IgD-negative memory B cell (primary cell): Measurements from ENCODE around the gene BLM. TPM values are rescaled to one million over a fixed set of nuclear protein-coding genes. Genes with fewer than 3 reads are reported as not detected.
A peak's percentile ranks its signal among the peaks of the same experiment; 100 is the strongest.
"Not testable (repeated sequence)": the region's sequence is repeated elsewhere in the genome, so short reads cannot be mapped to it uniquely, and the experiment has no call there.

Experiments
- H3K27ac Mint-ChIP-seq, 3 donors: one replicate each; pipeline ENCODE4 v1.8.0; 2020 to 2022; ENCODE audit warnings: mild to moderate bottlenecking in 3 of 3, mixed read lengths in 3 of 3, moderate library complexity in 1 of 3
- H3K27me3 Mint-ChIP-seq: one replicate; pipeline ENCODE4 v1.8.0; 2021; ENCODE audit warnings: mixed read lengths
- H3K36me3 Mint-ChIP-seq: one replicate; pipeline ENCODE4 v1.8.0; 2020; ENCODE audit warnings: mild to moderate bottlenecking, mixed read lengths
- H3K4me1 Mint-ChIP-seq, 3 donors: one replicate each; pipeline ENCODE4 v1.8.0; 2020 to 2022; ENCODE audit warnings: mixed read lengths in 3 of 3, mild to moderate bottlenecking in 1 of 3
- H3K4me3 Mint-ChIP-seq, 4 donors: one replicate each; pipeline ENCODE4 v1.8.0; 2020 to 2022; ENCODE audit warnings: mild to moderate bottlenecking in 4 of 4, mixed read lengths in 4 of 4, moderate library complexity in 3 of 4
- H3K9me3 Mint-ChIP-seq, 3 donors: one replicate each; pipeline ENCODE4 v1.8.0; 2020 to 2021; ENCODE audit warnings: mixed read lengths in 3 of 3, mild to moderate bottlenecking in 1 of 3
- polyA plus RNA-seq: library from polyadenylated mRNA; unstranded; fragments of 300-500 nt; fragmentation: Illumina TruSeq; gene quantifications from one replicate; pipeline ENCODE4 v1.2.3, GENCODE V29; 2021

BLM gene
- polyA plus RNA-seq, 1 donor from 2014 or later, result 14.4 TPM

GRCh38 chr15:90706394-90707327 is 10.5 kb upstream of the BLM start:
- H3K27ac Mint-ChIP-seq, result no peak overlapping the region
- H3K36me3 Mint-ChIP-seq, result peaks cover 2% of the 10 kb centered on the region
- peak overlapping the region in 1 of 4 donors; percentile 41 for H3K4me3 Mint-ChIP-seq
- H3K9me3 Mint-ChIP-seq, result peaks cover 2 to 6% (median 6%) of the 10 kb centered on the region in 3 donors
- H3K27me3 Mint-ChIP-seq, result no peaks in the 10 kb centered on the region
- peaks cover under 1% of the 10 kb centered on the region in 3 donors for H3K4me1 Mint-ChIP-seq

- no peak overlapping the region for H3K27ac Mint-ChIP-seq
- peaks cover 2% of the 10 kb centered on the region for H3K36me3 Mint-ChIP-seq
- H3K4me3 Mint-ChIP-seq, result no peak overlapping the region
- peaks cover 2 to 6% (median 6%) of the 10 kb centered on the region in 3 donors for H3K9me3 Mint-ChIP-seq
- H3K27me3 Mint-ChIP-seq, result no peaks in the 10 kb centered on the region
- peaks cover 4 to 5% (median 5%) of the 10 kb centered on the region in 3 donors for H3K4me1 Mint-ChIP-seq
Measured at GRCh38 chr15:90707489-90707888, 9.7 kb upstream of the BLM start.

- Mint-ChIP-seq H3K36me3 (peaks cover 4% of the 10 kb centered on the region), H3K27me3 (no peaks in the 10 kb centered on the region), H3K9me3 (peaks cover 0 to under 1% (median 0%) of the 10 kb centered on the region in 3 donors), H3K4me1 (peaks cover 4 to 9% (median 5%) of the 10 kb centered on the region in 3 donors), H3K4me3 (no peak overlapping the region), H3K27ac (peak overlapping the region in 1 of 3 donors; percentile 54)
Measured at GRCh38 chr15:90708516-90708915, 8.6 kb upstream of the BLM start.

GRCh38 chr15:90709278-90709677 is 7.9 kb upstream of the BLM start:
- H3K4me3 Mint-ChIP-seq, result no peak overlapping the region
- peaks cover 4% of the 10 kb centered on the region for H3K36me3 Mint-ChIP-seq
- H3K27me3 Mint-ChIP-seq, result no peaks in the 10 kb centered on the region
- H3K9me3 Mint-ChIP-seq, result no peaks in the 10 kb centered on the region
- peaks cover 4 to 9% (median 5%) of the 10 kb centered on the region in 3 donors for H3K4me1 Mint-ChIP-seq
- H3K27ac Mint-ChIP-seq, result no peak overlapping the region

GRCh38 chr15:90710436-90711027 is 6.6 kb upstream of the BLM start:
- H3K36me3 Mint-ChIP-seq, result peaks cover 4% of the 10 kb centered on the region
- H3K4me1 Mint-ChIP-seq, result peaks cover 4 to 9% (median 5%) of the 10 kb centered on the region in 3 donors
- H3K4me3 Mint-ChIP-seq, result no peak overlapping the region
- H3K27ac Mint-ChIP-seq, result no peak overlapping the region
- no peaks in the 10 kb centered on the region for H3K27me3 Mint-ChIP-seq
- no peaks in the 10 kb centered on the region for H3K9me3 Mint-ChIP-seq

GRCh38 chr15:90711418-90711824 is 5.7 kb upstream of the BLM start:
- no peaks in the 10 kb centered on the region for H3K9me3 Mint-ChIP-seq
- peaks cover 9 to 17% (median 10%) of the 10 kb centered on the region in 3 donors for H3K4me1 Mint-ChIP-seq
- H3K27ac Mint-ChIP-seq, result no peak overlapping the region
- no peak overlapping the region for H3K4me3 Mint-ChIP-seq
- H3K36me3 Mint-ChIP-seq, result peaks cover 4% of the 10 kb centered on the region
- no peaks in the 10 kb centered on the region for H3K27me3 Mint-ChIP-seq

- peak overlapping the region in 1 of 4 donors; percentile 18 for H3K4me3 Mint-ChIP-seq
- no peak overlapping the region for H3K27ac Mint-ChIP-seq
- H3K9me3 Mint-ChIP-seq, result no peaks in the 10 kb centered on the region
- H3K36me3 Mint-ChIP-seq, result peaks cover 4% of the 10 kb centered on the region
- no peaks in the 10 kb centered on the region for H3K27me3 Mint-ChIP-seq
- H3K4me1 Mint-ChIP-seq, result peaks cover 11 to 20% (median 11%) of the 10 kb centered on the region in 3 donors
Measured at GRCh38 chr15:90711842-90712241, 5.3 kb upstream of the BLM start.

GRCh38 chr15:90713081-90713480 is 4.1 kb upstream of the BLM start:
- peaks cover 4% of the 10 kb centered on the region for H3K36me3 Mint-ChIP-seq
- H3K9me3 Mint-ChIP-seq, result no peaks in the 10 kb centered on the region
- H3K4me3 Mint-ChIP-seq, result peak overlapping the region in 2 of 4 donors; percentile 54 to 77
- no peaks in the 10 kb centered on the region for H3K27me3 Mint-ChIP-seq
- peaks cover 15 to 25% (median 15%) of the 10 kb centered on the region in 3 donors for H3K4me1 Mint-ChIP-seq
- no peak overlapping the region for H3K27ac Mint-ChIP-seq

GRCh38 chr15:90716317-90716975 is 700 bp upstream of the BLM start:
- H3K4me3 Mint-ChIP-seq, result peak overlapping the region; percentile 95 to 99 (median 98)
- peak overlapping the region; percentile 88 to 96 (median 96) for H3K27ac Mint-ChIP-seq
- no peaks in the 10 kb centered on the region for H3K9me3 Mint-ChIP-seq
- peaks cover 4% of the 10 kb centered on the region for H3K36me3 Mint-ChIP-seq
- peaks cover 23 to 30% (median 23%) of the 10 kb centered on the region in 3 donors for H3K4me1 Mint-ChIP-seq
- no peaks in the 10 kb centered on the region for H3K27me3 Mint-ChIP-seq

- H3K36me3 Mint-ChIP-seq, result peaks cover 2% of the 10 kb centered on the region
- peak overlapping the region; percentile 95 to 99 (median 98) for H3K4me3 Mint-ChIP-seq
- peak overlapping the region in 1 of 3 donors; percentile 88 for H3K27ac Mint-ChIP-seq
- peaks cover 18 to 22% (median 19%) of the 10 kb centered on the region in 3 donors for H3K4me1 Mint-ChIP-seq
- no peaks in the 10 kb centered on the region for H3K27me3 Mint-ChIP-seq
- no peaks in the 10 kb centered on the region for H3K9me3 Mint-ChIP-seq
Measured at GRCh38 chr15:90718232-90718631, 1.1 kb downstream of the BLM start.

GRCh38 chr15:90720131-90720530 is 3.0 kb downstream of the BLM start:
- H3K27ac Mint-ChIP-seq, result peak overlapping the region in 1 of 3 donors; percentile 19
- H3K27me3 Mint-ChIP-seq, result no peaks in the 10 kb centered on the region
- H3K36me3 Mint-ChIP-seq, result peaks cover 3% of the 10 kb centered on the region
- H3K4me1 Mint-ChIP-seq, result peaks cover 19 to 27% (median 24%) of the 10 kb centered on the region in 3 donors
- H3K9me3 Mint-ChIP-seq, result no peaks in the 10 kb centered on the region
- H3K4me3 Mint-ChIP-seq, result peak overlapping the region in 3 of 4 donors; percentile 19 to 51 (median 25)

GRCh38 chr15:90729261-90729660 is 12.1 kb downstream of the BLM start:
- peaks cover 0 to 4% (median 0%) of the 10 kb centered on the region in 3 donors for H3K9me3 Mint-ChIP-seq
- H3K4me1 Mint-ChIP-seq, result peaks cover 3 to 12% (median 6%) of the 10 kb centered on the region in 3 donors
- H3K27me3 Mint-ChIP-seq, result no peaks in the 10 kb centered on the region
- H3K4me3 Mint-ChIP-seq, result no peak overlapping the region
- H3K36me3 Mint-ChIP-seq, result peaks cover 12% of the 10 kb centered on the region
- H3K27ac Mint-ChIP-seq, result no peak overlapping the region

- peak overlapping the region in 1 of 3 donors; percentile 35 for H3K27ac Mint-ChIP-seq
- peaks cover 0 to 4% (median 0%) of the 10 kb centered on the region in 3 donors for H3K9me3 Mint-ChIP-seq
- H3K4me1 Mint-ChIP-seq, result peaks cover 2 to 4% (median 3%) of the 10 kb centered on the region in 3 donors
- no peak overlapping the region for H3K4me3 Mint-ChIP-seq
- peaks cover 12% of the 10 kb centered on the region for H3K36me3 Mint-ChIP-seq
- H3K27me3 Mint-ChIP-seq, result no peaks in the 10 kb centered on the region
Measured at GRCh38 chr15:90730290-90730689, 13.1 kb downstream of the BLM start.

GRCh38 chr15:90735923-90736322 is 18.8 kb downstream of the BLM start:
- Mint-ChIP-seq H3K36me3 (peaks cover 9% of the 10 kb centered on the region), H3K27ac (no peak overlapping the region)

GRCh38 chr15:90740545-90740944 is 23.4 kb downstream of the BLM start:
- H3K4me1 Mint-ChIP-seq, H3K27me3 Mint-ChIP-seq, H3K4me3 Mint-ChIP-seq, H3K9me3 Mint-ChIP-seq, H3K27ac Mint-ChIP-seq, H3K36me3 Mint-ChIP-seq: not testable (repeated sequence)

More at GRCh38 chr15:90735923-90736322, 18.8 kb downstream of the BLM start:
- Mint-ChIP-seq H3K4me3 (peak overlapping the region in 1 of 4 donors; percentile 68), H3K27me3 (no peaks in the 10 kb centered on the region), H3K9me3 (peaks cover 0 to 4% (median 0%) of the 10 kb centered on the region in 3 donors), H3K4me1 (peaks cover 5 to 7% (median 5%) of the 10 kb centered on the region in 3 donors)
